ENCODE results near the gene NEXMIF. TPM values are rescaled to one million over a fixed set of nuclear protein-coding genes. Genes with fewer than 3 reads are reported as not detected.

Gene NEXMIF
- total RNA-seq, 2 experiments from 2014 or later: 0.74 to 1.3 TPM

GRCh38 chrX:74800062-74800461, 125.2 kb downstream of the NEXMIF start:
- DNase-seq (no peak), ATAC-seq (ENCODE audit: poor library complexity) (no peak)
- Histone ChIP-seq H3K27me3 (ENCODE audit: control insufficient read depth in 1 of 2, insufficient read depth in 2 of 2, low read length in 2 of 2) (no peaks in the 10 kb centered on the region), H3K9me3 (ENCODE audit: control insufficient read depth in 1 of 2, insufficient read depth in 1 of 2, low read length in 2 of 2) (no peaks in the 10 kb centered on the region), H3K4me1 (ENCODE audit: insufficient read depth, low read length) (no peaks in the 10 kb centered on the region), H3K36me3 (ENCODE audit: insufficient read depth, low read length) (no peaks in the 10 kb centered on the region), H3K27ac (ENCODE audit: low read depth in 1 of 2, low read length in 2 of 2) (no peak overlapping the region), H3K4me3 (ENCODE audit: low read length) (no peak overlapping the region)
- Mint-ChIP-seq H3K36me3 (ENCODE audit: low read depth) (no peaks in the 10 kb centered on the region), H3K4me1 (ENCODE audit: low read depth) (no peaks in the 10 kb centered on the region), H3K9me3 (no peaks in the 10 kb centered on the region), H3K27me3 (no peaks in the 10 kb centered on the region), H3K4me3 (no peak overlapping the region), H3K27ac (no peak overlapping the region)
- TF ChIP-seq CTCF (IDR thresholded peaks at IDR 0.05): no peak
- intact Hi-C loops (cut with DNase I, micrococcal nuclease): no loop called here
- POLR2A ChIA-PET: no interaction called here
- CTCF ChIA-PET: no interaction called here

GRCh38 chrX:74797338-74797887, 127.8 kb downstream of the NEXMIF start:
- Mint-ChIP-seq H3K27me3 (no peaks in the 10 kb centered on the region), H3K9me3 (no peaks in the 10 kb centered on the region), H3K36me3 (ENCODE audit: low read depth) (no peaks in the 10 kb centered on the region), H3K4me1 (ENCODE audit: low read depth) (no peaks in the 10 kb centered on the region), H3K27ac (no peak overlapping the region), H3K4me3 (no peak overlapping the region)
- no peak for TF ChIP-seq CTCF (IDR thresholded peaks at IDR 0.05)
- intact Hi-C loops (cut with DNase I, micrococcal nuclease): no loop called here
- DNase-seq (no peak), ATAC-seq (ENCODE audit: poor library complexity) (no peak)
- no peak overlapping the region for H3K27ac ChIP-seq (ENCODE audit: low read depth in 1 of 2, low read length in 2 of 2)
- no peaks in the 10 kb centered on the region for H3K4me1 ChIP-seq (ENCODE audit: insufficient read depth, low read length)
- H3K36me3 ChIP-seq (ENCODE audit: insufficient read depth, low read length): no peaks in the 10 kb centered on the region
- no peaks in the 10 kb centered on the region for H3K27me3 ChIP-seq (ENCODE audit: control insufficient read depth in 1 of 2, insufficient read depth in 2 of 2, low read length in 2 of 2)
- CTCF ChIA-PET: no interaction called here
- H3K9me3 ChIP-seq (ENCODE audit: control insufficient read depth in 1 of 2, insufficient read depth in 1 of 2, low read length in 2 of 2): no peaks in the 10 kb centered on the region
- no peak overlapping the region for H3K4me3 ChIP-seq (ENCODE audit: low read length)
- POLR2A ChIA-PET: no interaction called here

- TF ChIP-seq CTCF (IDR thresholded peaks at IDR 0.05): no peak
- Histone ChIP-seq H3K4me3 (ENCODE audit: low read length) (no peak overlapping the region), H3K27me3 (ENCODE audit: control insufficient read depth in 1 of 2, insufficient read depth in 2 of 2, low read length in 2 of 2) (no peaks in the 10 kb centered on the region), H3K9me3 (ENCODE audit: control insufficient read depth in 1 of 2, insufficient read depth in 1 of 2, low read length in 2 of 2) (no peaks in the 10 kb centered on the region), H3K4me1 (ENCODE audit: insufficient read depth, low read length) (no peaks in the 10 kb centered on the region), H3K27ac (ENCODE audit: low read depth in 1 of 2, low read length in 2 of 2) (no peak overlapping the region), H3K36me3 (ENCODE audit: insufficient read depth, low read length) (no peaks in the 10 kb centered on the region)
- CTCF ChIA-PET: no interaction called here
- H3K27me3 Mint-ChIP-seq: no peaks in the 10 kb centered on the region
- H3K36me3 Mint-ChIP-seq (ENCODE audit: low read depth): no peaks in the 10 kb centered on the region
- H3K4me3 Mint-ChIP-seq: no peak overlapping the region
- no peak overlapping the region for H3K27ac Mint-ChIP-seq
- no peaks in the 10 kb centered on the region for H3K9me3 Mint-ChIP-seq
- intact Hi-C loops (cut with DNase I, micrococcal nuclease): no loop called here
- H3K4me1 Mint-ChIP-seq (ENCODE audit: low read depth): no peaks in the 10 kb centered on the region
- DNase-seq: no peak
- no peak for ATAC-seq (ENCODE audit: poor library complexity)
- POLR2A ChIA-PET: no interaction called here
Observed at GRCh38 chrX:74788545-74789086, 136.6 kb downstream of the NEXMIF start.
